NT2/D1 (cell line): ENCODE measurements around the gene ZNF605.

Source experiments
- SUZ12 ChIP-seq: IDR thresholded peaks from 2 replicates; pipeline ENCODE4 v1.6.1; 2011; ENCODE audit not compliant: insufficient read length, insufficient read depth; ENCODE audit errors: extremely low read depth
- YY1 ChIP-seq: IDR thresholded peaks from 2 replicates; pipeline ENCODE4 v1.6.1; 2011; ENCODE audit not compliant: insufficient read length, insufficient read depth
- ZNF274 ChIP-seq: IDR thresholded peaks from 2 replicates; pipeline ENCODE4 v1.6.1; 2011; ENCODE audit warnings: mild to moderate bottlenecking, low read depth, low read length

- TF ChIP-seq YY1 (no peak), ZNF274 (no peak), SUZ12 (no peak)
Measured at GRCh38 chr12:132872073-132872855, 83.8 kb downstream of the ZNF605 start.
